ENCODE measurements around the gene VASH2. TPM values are rescaled to one million over a fixed set of nuclear protein-coding genes. Genes with fewer than 3 reads are reported as not detected.
A peak's percentile ranks its signal among the peaks of the same experiment; 100 is the strongest.
"Not testable (repeated sequence)": the region's sequence is repeated elsewhere in the genome, so short reads cannot be mapped to it uniquely, and the experiment has no call there.

VASH2 gene
- polyA plus RNA-seq (2012; ENCODE audit: insufficient read depth, insufficient read length, low read depth), result 7.1 TPM

GRCh38 chr1:212950243-212951125, at the start of gene VASH2:
VASH2 (plus strand) TSS chr1:212950541; CDS start chr1:212951543, 1,002 bp downstream.
- Histone ChIP-seq H3K36me3 (no peaks in the 10 kb centered on the region), H3K4me3 (ENCODE audit: low read depth, low read length) (peak within 1 kb of the TSS; percentile 84), H3K9me3 (no peaks in the 10 kb centered on the region), H3K4me1 (no peaks in the 10 kb centered on the region), H3K27me3 (no peaks in the 10 kb centered on the region)
- TF ChIP-seq, protein P1, sequence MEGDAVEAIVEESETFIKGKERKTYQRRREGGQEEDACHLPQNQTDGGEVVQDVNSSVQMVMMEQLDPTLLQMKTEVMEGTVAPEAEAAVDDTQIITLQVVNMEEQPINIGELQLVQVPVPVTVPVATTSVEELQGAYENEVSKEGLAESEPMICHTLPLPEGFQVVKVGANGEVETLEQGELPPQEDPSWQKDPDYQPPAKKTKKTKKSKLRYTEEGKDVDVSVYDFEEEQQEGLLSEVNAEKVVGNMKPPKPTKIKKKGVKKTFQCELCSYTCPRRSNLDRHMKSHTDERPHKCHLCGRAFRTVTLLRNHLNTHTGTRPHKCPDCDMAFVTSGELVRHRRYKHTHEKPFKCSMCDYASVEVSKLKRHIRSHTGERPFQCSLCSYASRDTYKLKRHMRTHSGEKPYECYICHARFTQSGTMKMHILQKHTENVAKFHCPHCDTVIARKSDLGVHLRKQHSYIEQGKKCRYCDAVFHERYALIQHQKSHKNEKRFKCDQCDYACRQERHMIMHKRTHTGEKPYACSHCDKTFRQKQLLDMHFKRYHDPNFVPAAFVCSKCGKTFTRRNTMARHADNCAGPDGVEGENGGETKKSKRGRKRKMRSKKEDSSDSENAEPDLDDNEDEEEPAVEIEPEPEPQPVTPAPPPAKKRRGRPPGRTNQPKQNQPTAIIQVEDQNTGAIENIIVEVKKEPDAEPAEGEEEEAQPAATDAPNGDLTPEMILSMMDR (IDR thresholded peaks at IDR 0.05; ENCODE audit: low read depth, low read length), result no peak
- DNase-seq, result peak; percentile 94

DNA sequence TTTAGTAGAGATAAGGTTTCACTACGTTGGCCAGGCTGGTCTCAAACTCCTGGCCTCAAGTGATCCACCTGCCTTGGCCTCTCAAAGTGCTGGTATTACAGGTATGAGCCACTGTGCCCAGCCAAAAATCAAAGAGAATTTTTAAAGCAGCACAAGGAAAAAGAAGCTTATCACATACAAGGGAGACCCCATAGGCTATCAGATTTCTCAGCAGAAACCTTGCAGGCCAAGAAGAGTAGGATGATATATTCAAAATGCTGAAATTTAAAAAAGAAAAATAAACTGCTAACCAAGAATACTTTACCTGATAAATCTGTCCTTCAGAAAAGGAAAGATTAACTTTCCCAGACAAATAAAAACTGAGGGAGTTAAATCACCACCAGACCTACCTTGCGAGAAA, 49.1 kb upstream of the VASH2 start:
- TF ChIP-seq, protein P1 (IDR thresholded peaks at IDR 0.05; ENCODE audit: low read depth, low read length), result no peak
- Histone ChIP-seq H3K4me3 (ENCODE audit: low read depth, low read length) (no peak overlapping the region), H3K9me3 (no peaks in the 10 kb centered on the region), H3K36me3 (peaks cover 15% of the 10 kb centered on the region), H3K27me3 (no peaks in the 10 kb centered on the region), H3K4me1 (no peaks in the 10 kb centered on the region)
- DNase-seq, result no peak

- Histone ChIP-seq H3K4me1 (no peaks in the 10 kb centered on the region), H3K9me3 (no peaks in the 10 kb centered on the region), H3K4me3 (ENCODE audit: low read depth, low read length) (no peak overlapping the region), H3K36me3 (peaks cover 12% of the 10 kb centered on the region), H3K27me3 (no peaks in the 10 kb centered on the region)
- no peak for DNase-seq
- TF ChIP-seq, protein P1 (IDR thresholded peaks at IDR 0.05; ENCODE audit: low read depth, low read length), result no peak
Observed at GRCh38 chr1:212902054-212902453, 48.3 kb upstream of the VASH2 start.

GRCh38 chr1:212903664-212904063, 46.7 kb upstream of the VASH2 start:
- TF ChIP-seq, protein P1 (IDR thresholded peaks at IDR 0.05; ENCODE audit: low read depth, low read length), result no peak
- no peaks in the 10 kb centered on the region for H3K9me3 ChIP-seq
- H3K4me1 ChIP-seq, result no peaks in the 10 kb centered on the region
- H3K4me3 ChIP-seq (ENCODE audit: low read depth, low read length), result no peak overlapping the region
- peaks cover 12% of the 10 kb centered on the region for H3K36me3 ChIP-seq
- no peaks in the 10 kb centered on the region for H3K27me3 ChIP-seq
- no peak for DNase-seq

- H3K4me3 ChIP-seq (ENCODE audit: low read depth, low read length); H3K4me1 ChIP-seq; H3K9me3 ChIP-seq; H3K36me3 ChIP-seq; H3K27me3 ChIP-seq; DNase-seq: not testable (repeated sequence)
Observed at GRCh38 chr1:212908071-212908470, 42.3 kb upstream of the VASH2 start.

GRCh38 chr1:212908971-212909370, 41.4 kb upstream of the VASH2 start:
- DNase-seq, result no peak
- Histone ChIP-seq H3K36me3 (no peaks in the 10 kb centered on the region), H3K9me3 (no peaks in the 10 kb centered on the region), H3K27me3 (no peaks in the 10 kb centered on the region), H3K4me1 (no peaks in the 10 kb centered on the region), H3K4me3 (ENCODE audit: low read depth, low read length) (no peak overlapping the region)
- TF ChIP-seq, protein P1 (IDR thresholded peaks at IDR 0.05; ENCODE audit: low read depth, low read length), result no peak

Measured in BE2C (cell line).